ENCODE data around the gene TLX2.

Gene TLX2

GRCh38 chr2:74530239-74531187 lies 16.3 kb downstream of the TLX2 start:
- Histone ChIP-seq H3K4me1 (ENCODE audit: insufficient read depth, poor library complexity, severe bottlenecking) (peaks cover 2% of the 10 kb centered on the region), H3K27me3 (ENCODE audit: insufficient read depth, poor library complexity, severe bottlenecking) (no peaks in the 10 kb centered on the region), H3K4me3 (ENCODE audit: severe bottlenecking) (peak overlapping the region; percentile 87), H3K27ac (ENCODE audit: poor library complexity, severe bottlenecking) (peak overlapping the region; percentile 57), H3K9me3 (ENCODE audit: severe bottlenecking) (no peaks in the 10 kb centered on the region), H3K36me3 (ENCODE audit: low read depth) (peaks cover 42% of the 10 kb centered on the region)
- ATAC-seq (ENCODE audit: low read depth), result peak; percentile 6; the same call in 1 of the 3 replicates
- TF ChIP-seq, protein P1, sequence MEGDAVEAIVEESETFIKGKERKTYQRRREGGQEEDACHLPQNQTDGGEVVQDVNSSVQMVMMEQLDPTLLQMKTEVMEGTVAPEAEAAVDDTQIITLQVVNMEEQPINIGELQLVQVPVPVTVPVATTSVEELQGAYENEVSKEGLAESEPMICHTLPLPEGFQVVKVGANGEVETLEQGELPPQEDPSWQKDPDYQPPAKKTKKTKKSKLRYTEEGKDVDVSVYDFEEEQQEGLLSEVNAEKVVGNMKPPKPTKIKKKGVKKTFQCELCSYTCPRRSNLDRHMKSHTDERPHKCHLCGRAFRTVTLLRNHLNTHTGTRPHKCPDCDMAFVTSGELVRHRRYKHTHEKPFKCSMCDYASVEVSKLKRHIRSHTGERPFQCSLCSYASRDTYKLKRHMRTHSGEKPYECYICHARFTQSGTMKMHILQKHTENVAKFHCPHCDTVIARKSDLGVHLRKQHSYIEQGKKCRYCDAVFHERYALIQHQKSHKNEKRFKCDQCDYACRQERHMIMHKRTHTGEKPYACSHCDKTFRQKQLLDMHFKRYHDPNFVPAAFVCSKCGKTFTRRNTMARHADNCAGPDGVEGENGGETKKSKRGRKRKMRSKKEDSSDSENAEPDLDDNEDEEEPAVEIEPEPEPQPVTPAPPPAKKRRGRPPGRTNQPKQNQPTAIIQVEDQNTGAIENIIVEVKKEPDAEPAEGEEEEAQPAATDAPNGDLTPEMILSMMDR (IDR thresholded peaks at IDR 0.05; ENCODE audit: poor library complexity, severe bottlenecking), result no peak
- DNase-seq (ENCODE audit: low spot score), result no peak

DNA sequence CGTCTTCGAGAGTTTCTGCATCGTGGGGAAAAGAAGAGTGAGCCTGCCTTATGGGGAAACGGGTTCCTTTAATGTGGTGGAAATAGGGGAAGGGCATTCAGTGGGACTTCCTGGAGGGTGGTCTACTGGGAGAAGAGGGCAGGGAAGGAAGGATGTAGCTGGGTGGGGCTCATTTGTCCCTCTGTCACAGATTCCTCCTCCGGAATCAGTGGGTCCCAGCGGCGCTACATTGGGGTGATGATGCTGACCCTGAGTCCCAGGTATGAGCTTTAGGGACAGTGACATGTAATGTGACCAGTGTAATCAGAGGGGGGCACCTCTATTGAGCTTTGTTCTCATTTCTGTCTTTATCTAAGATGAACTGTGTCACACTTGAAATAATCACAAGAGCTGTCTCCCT lies 17.4 kb downstream of the TLX2 start:
- no peaks in the 10 kb centered on the region for H3K4me1 ChIP-seq (ENCODE audit: insufficient read depth, poor library complexity, severe bottlenecking)
- TF ChIP-seq, protein P1 (IDR thresholded peaks at IDR 0.05; ENCODE audit: poor library complexity, severe bottlenecking), result no peak
- no peak overlapping the region for H3K27ac ChIP-seq (ENCODE audit: poor library complexity, severe bottlenecking)
- ATAC-seq (ENCODE audit: low read depth) (no peak), DNase-seq (ENCODE audit: low spot score) (no peak)
- H3K9me3 ChIP-seq (ENCODE audit: severe bottlenecking), result no peaks in the 10 kb centered on the region
- no peaks in the 10 kb centered on the region for H3K27me3 ChIP-seq (ENCODE audit: insufficient read depth, poor library complexity, severe bottlenecking)
- no peak overlapping the region for H3K4me3 ChIP-seq (ENCODE audit: severe bottlenecking)
- peaks cover 31% of the 10 kb centered on the region for H3K36me3 ChIP-seq (ENCODE audit: low read depth)

DNA sequence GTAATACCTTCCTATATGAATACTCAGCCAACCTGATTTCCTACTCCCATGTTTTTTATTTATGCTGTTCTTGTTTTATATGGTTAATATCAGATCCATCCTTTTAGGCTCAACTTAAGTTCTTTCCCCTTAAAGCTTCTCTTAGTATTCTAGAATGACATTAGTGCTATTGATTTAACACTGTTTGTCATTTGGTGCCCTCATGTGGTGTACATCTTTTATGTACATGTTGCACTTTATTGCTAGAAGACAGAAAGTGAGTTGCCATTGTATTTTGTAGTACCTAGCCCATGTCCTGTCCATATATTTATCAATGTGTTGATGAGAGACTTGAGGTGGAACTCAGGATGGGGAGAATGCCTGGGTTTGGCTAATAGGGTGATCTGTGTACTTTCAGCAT lies 18.0 kb downstream of the TLX2 start:
- Histone ChIP-seq H3K36me3 (ENCODE audit: low read depth) (peaks cover 26% of the 10 kb centered on the region), H3K4me1 (ENCODE audit: insufficient read depth, poor library complexity, severe bottlenecking) (peaks cover 5% of the 10 kb centered on the region), H3K27ac (ENCODE audit: poor library complexity, severe bottlenecking) (no peak overlapping the region), H3K9me3 (ENCODE audit: severe bottlenecking) (no peaks in the 10 kb centered on the region), H3K4me3 (ENCODE audit: severe bottlenecking) (no peak overlapping the region), H3K27me3 (ENCODE audit: insufficient read depth, poor library complexity, severe bottlenecking) (no peaks in the 10 kb centered on the region)
- DNase-seq (ENCODE audit: low spot score), result no peak
- TF ChIP-seq, protein P1 (IDR thresholded peaks at IDR 0.05; ENCODE audit: poor library complexity, severe bottlenecking), result peak; percentile 57
- ATAC-seq (ENCODE audit: low read depth), result no peak

DNA sequence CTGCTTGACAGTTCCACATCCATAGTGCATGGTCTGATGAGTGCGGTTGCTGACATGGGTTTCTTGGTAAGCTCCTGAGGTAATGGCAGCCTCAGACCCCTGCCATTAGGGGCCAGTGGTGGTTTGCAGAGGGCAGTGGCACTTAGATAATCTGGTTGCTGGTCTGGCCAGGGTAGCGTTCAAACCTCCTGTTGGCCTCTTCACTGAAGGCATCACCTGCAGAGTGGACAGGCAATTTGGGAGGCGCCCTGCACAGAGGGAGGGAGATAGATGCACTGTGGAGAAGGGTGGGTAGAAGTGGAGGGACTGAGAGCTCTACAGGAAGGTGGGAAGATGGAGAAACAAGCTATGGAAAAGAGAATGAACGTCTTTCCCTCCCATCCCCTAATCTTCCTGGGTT lies 19.2 kb downstream of the TLX2 start:
- DNase-seq (ENCODE audit: low spot score), result no peak
- Histone ChIP-seq H3K27me3 (ENCODE audit: insufficient read depth, poor library complexity, severe bottlenecking) (no peaks in the 10 kb centered on the region), H3K4me1 (ENCODE audit: insufficient read depth, poor library complexity, severe bottlenecking) (peaks cover 7% of the 10 kb centered on the region), H3K4me3 (ENCODE audit: severe bottlenecking) (no peak overlapping the region), H3K27ac (ENCODE audit: poor library complexity, severe bottlenecking) (no peak overlapping the region), H3K9me3 (ENCODE audit: severe bottlenecking) (no peaks in the 10 kb centered on the region), H3K36me3 (ENCODE audit: low read depth) (peaks cover 13% of the 10 kb centered on the region)
- TF ChIP-seq, protein P1 (IDR thresholded peaks at IDR 0.05; ENCODE audit: poor library complexity, severe bottlenecking), result no peak
- ATAC-seq (ENCODE audit: low read depth), result no peak

GRCh38 chr2:74534411-74534810 lies 20.2 kb downstream of the TLX2 start:
- Histone ChIP-seq H3K27me3 (ENCODE audit: insufficient read depth, poor library complexity, severe bottlenecking) (no peaks in the 10 kb centered on the region), H3K9me3 (ENCODE audit: severe bottlenecking) (no peaks in the 10 kb centered on the region), H3K36me3 (ENCODE audit: low read depth) (peaks cover 11% of the 10 kb centered on the region; the same call in 1 of the 2 replicates), H3K27ac (ENCODE audit: poor library complexity, severe bottlenecking) (no peak overlapping the region), H3K4me3 (ENCODE audit: severe bottlenecking) (no peak overlapping the region), H3K4me1 (ENCODE audit: insufficient read depth, poor library complexity, severe bottlenecking) (peaks cover 7% of the 10 kb centered on the region)
- ATAC-seq (ENCODE audit: low read depth), result no peak
- no peak for DNase-seq (ENCODE audit: low spot score)
- TF ChIP-seq, protein P1 (IDR thresholded peaks at IDR 0.05; ENCODE audit: poor library complexity, severe bottlenecking), result no peak
